NCI-H526 (cell line): Measurements from ENCODE around the gene CSNK1A1.
"Not testable (repeated sequence)": the region's sequence is repeated elsewhere in the genome, so short reads cannot be mapped to it uniquely, and the experiment has no call there.

ENCODE experiments used
- DNase-seq, 2 experiments: peaks; one replicate each; lab custom pipeline; 2025; lab: John Stamatoyannopoulos, UW

Gene CSNK1A1

DNA sequence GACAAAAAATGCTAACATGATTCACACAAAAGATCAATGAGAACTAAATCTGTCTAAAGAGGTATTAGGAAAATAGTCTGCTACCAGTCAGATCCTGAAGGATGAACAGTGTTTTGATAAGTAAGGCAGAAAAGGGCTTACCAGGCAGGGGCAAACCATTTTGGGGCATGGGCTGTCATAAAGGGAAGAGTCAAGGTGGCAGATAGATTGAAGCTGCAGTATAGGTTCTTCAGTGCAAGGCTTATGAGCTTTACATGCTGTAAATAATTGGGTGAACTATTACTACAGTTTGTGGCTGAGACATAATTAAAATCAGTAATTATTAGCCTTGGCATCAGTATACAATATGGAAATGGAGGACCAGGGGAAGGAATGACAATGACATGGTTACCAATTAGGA, 21.8 kb downstream of the CSNK1A1 start:
- DNase-seq = no peak

DNA sequence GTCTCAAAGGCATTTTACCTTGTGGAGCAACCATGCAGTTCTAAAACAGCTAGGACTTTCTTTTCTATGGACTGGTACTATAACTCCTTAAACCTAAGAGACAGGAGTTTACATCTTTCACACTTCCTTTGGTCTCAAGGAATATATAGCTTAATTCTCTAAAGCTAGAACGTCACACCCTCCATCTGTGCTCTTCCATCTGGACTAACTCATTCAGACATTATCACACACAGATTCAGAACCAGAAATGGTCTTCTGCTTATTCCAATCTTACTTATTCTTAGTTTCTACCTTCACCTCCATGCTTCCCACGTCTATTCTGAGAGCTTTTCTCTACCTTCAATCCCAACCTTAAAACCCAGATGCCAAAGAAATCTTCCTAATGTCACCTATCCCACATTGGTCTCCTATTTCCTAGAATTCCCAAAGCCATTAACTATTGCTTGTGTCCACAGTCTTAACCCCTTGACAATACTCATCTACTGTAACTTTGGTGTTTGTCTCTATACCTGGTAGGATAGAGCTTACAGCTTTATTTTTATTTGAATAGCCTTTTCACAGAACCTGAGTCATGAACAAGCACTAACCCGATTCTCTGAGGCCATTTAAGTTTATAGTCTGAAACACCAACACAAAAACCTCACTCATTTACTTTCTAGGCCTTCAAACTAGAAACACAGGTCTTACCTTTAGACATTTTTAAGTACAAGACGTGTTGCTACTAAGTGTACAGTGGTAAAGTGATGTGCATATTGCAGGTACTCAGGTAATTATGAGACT, 22.8 kb downstream of the CSNK1A1 start:
- no peak for DNase-seq

DNA sequence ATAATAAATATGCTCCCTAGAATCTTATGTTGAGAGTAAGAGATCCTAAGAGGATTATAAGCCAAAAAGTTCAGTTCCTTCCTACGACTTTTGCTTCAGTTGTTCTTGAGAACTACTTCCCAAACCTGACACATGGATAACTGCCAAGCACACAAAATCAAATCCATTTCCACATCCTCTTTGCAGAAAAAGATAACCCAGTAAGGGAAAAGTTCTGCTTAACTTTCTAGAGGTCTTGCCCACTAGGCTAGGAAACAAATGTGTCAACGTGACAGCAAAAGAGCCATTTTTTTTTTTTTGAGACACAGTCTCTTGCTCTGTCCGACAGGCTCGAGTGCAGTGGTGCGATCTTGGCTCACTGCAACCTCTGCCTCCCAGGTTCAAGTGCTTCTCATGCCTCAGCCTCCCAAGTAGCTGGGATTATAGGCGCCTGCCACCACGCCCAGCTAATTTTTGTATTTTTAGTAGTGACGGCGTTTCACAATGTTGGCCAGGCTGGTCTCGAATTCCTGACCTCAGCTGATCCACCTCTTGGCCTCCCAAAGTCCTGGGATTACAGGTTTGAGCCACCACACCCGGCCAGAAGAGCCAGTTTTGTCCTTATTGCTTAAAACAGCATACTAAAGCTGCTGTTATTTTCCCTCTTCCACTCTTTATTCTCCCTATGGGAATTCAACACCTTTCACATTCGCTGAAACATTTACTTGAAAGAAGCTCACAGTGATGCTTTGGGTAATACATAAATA, 24.2 kb downstream of the CSNK1A1 start:
- DNase-seq = no peak

DNA sequence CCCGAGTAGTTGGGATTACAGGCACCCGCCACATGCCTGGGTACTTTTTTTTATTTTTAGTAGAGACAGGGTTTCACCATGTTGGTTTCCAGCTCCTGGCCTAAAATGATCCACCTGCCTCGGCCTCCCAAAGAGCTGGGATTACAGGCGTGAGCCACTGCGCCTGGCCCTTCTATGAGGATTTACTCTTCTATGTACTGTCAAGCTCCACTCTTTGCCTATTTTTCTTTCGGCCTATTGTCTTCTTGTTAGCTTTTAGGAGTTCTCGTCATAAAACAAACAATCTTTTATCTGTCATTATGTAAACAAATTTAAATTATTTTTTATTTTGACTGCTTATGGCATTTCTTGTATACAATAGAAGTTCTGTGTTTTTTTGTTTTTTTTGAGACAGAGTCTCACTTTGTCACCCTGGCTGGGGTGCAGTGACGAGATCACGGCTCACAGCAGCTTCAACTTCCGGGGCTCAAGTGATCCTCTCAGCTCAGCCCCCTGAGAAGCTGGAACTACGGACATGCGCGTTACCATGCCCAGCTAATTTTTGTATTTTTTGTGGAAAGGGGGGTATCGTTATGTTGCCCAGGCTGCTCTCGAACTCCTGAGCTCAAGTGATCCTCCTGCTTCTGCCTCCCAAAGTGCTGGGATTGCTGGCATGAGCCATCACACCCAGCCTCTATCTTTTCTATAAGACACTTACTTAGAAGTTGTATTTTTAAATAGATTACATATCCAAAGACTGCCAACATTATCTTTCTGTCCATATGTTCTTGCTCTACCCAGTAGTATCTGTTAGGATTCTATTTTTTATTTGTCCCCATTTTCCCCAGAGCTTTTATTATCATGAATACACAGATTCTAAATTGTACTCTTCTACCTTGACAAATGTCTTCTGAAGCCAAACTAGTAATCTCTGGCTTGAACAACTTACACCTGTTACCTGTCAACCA, 29.2 kb downstream of the CSNK1A1 start:
- no peak for DNase-seq

DNA sequence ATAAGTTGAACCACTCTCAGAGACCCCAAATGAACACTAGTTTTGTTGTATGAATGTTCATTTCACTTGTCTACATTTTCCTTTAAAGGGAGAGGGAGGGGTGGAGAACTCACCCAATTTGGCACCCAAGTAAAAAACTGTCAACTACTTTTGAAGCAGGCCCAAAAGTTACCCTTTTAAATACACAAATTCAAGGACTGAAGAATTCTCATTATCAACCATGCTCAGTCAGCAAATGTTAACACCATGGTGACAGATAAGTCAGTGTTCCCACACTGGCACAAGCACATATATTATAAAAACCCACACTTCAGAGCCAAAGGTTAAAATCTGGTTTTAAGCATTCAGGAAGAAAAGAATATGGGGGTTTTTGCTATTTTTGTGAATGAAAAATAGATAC, 31.6 kb downstream of the CSNK1A1 start:
- DNase-seq = no peak

DNA sequence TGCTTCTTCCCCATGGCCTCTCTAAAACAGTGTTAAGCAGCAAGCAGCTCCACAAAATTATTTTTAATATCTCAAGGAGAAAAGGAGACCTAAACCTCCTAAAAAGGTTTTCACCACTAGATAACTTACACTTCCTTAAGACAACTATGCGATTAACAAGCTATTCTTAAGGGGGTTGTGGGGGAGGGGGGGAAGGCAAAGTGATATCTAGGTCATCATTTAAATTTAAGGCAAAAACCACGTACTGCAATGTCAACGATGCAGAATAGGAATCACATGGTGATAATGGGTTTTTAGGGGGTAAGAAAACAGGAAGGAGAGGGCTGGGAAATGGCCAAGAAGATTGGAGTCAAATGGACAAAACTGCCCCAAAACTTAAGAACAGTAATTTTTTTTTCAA, 32.6 kb downstream of the CSNK1A1 start:
- no peak for DNase-seq

DNA sequence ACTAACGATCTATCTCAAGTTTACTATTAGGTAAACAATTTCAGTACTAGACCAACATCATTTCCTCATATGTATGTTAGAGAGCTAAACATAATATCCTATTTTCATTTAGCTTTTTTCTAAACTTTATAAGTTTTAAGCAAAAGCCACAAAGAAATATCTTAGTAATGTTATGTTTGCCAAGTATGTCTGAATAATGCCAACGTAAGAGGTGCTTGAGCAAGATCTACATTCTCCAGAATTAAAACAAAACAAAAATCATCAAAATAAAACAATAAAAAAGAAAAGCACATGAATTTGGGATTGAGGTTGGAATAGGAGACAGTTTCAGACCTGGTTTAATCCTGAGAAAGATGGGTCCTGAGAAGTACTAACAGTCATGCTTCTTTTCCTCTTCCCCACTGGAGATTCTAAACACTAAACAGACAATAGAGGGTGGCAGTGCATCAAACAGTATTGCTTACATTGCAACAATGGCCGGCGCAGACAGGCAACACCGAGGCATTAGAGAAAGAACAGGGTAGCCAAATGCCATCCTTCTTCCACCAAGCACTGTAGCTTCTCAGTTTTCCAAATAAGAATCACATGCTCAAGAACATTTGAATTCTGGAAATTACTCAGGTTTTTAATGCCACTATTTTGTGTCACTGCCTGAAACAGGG, 33.6 kb downstream of the CSNK1A1 start:
- DNase-seq = no peak

DNA sequence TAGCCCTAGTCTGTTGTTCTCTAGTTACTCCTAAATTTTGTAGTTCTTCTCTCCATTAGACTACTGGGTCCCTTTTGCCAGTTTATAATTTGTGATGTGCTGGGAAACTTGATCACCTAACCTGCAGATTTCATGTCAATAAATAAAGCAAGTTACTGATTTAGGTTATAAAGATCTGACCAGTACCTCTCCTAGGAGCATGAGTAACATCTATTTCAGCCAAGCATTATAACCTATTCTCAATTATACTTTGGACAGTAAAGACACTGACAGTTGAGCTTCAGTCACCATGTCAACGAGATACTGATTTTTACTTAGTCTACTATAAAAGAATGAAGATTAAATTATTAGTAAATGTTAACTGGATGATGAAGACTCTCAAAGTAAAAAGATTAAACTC, 36.7 kb downstream of the CSNK1A1 start:
- DNase-seq = no peak

DNA sequence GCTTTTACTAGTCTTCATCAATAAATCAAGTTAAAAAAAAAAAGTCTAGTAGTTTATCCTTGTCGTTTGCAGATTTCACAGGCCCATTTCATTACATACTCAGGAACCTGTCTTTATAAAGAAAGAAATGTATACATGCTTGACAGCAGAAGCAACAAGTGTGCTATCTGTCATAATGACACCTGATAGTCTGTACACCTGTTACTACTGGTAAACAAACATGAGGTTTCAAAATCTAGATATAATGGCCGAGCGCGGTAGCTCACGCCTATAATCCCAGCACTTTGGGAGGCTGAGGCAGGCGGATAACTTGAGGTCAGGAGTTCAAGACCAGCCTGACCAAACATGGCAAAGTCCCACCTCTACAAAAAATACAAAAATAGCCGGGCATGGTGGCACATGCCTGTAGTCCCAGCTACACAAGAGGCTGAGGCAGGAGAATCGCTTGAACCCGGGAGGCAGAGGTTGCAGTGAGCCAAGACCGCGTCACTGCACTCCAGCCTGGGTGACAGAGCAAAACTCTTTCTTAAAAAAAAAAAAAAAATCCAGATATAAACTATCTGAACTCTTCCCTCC, 37.8 kb downstream of the CSNK1A1 start:
- not testable (repeated sequence) for DNase-seq

DNA sequence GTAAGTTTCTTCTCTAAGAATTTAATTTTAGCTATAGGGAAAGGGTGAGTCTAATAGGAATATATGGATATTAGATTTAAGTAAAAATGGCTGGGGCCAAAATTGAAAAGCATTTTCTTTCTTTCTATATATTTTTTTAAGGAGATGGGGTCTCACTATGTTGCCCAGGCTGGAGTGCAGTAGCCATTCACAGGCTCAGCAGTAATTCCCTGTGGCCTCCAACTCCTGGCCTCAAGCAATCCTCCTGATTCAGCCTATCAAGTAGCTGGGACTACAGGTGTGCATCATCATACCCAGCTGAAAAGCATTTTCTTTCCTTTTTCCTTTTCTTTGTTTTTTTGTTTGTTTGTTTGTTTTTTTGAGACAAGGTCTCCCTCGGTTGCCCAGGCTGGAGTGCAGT, 41.1 kb downstream of the CSNK1A1 start:
- no peak for DNase-seq

DNA sequence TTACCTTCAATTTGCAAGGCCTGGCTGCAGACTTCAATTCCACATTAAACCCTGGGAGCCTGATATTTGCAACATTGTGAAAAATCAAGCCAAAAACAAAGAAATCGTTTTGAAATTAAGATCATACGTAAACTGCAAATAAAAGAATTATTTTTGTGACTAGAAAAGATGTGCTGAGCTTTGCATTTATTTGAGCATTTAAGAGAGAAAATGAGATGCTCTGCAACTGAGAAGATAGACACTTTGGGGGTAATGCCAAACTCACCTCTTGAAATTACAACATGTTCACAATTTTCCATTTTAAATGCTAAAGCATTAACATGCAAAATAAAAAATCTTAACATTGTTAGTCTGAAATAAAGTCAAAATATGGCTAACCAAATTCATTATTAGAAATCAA, 46.6 kb downstream of the CSNK1A1 start:
- no peak for DNase-seq

DNA sequence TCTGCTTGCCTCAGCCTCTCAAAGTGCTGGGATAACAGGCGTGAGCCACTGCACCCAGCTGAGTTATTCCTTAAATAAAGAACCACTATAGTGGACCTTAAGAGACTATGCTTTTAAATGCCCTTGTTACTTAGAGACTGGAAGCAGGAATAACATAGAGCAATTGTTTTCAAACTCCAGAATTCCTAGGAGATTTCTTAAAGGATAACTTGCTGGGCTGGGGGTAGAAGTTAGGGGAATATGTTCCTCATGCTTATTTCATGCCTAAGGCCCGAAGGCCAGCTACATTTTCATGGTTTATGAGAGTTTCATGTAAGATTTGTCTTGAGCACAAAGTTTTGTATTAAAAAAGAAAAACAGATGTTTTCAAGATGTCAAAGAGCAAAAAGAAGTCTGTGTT, 48.2 kb downstream of the CSNK1A1 start:
- DNase-seq = no peak

DNA sequence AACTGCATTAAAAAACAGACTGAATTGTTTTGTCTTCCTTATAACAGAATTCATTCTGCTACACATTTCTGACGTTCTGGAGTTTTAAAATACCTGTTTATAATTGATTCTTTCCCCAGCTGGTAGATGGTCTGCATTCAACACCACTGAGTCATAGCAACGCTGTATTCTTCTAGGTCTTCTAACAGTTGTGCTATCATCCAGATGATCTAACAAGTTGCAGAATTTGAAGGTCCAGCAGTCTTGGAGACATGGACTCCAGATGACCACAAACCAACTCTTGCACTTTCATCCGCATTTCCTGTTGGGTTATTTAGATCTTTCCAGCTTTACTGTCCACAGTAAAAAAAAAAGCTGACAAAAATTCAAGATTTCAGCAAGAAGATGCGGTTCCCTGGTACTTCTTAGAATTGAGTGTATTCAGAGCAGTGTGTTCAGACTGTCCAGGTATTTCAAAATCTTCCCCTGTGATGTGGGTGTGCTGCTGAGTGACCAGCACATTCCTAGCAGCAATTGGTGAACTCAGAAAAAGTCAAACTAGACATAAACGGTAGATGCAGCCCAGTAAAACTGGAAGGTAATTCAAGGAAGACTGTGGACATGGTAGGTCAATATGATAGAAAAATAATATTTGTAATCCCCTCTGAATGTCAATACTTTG, 50.2 kb downstream of the CSNK1A1 start:
- no peak for DNase-seq

DNA sequence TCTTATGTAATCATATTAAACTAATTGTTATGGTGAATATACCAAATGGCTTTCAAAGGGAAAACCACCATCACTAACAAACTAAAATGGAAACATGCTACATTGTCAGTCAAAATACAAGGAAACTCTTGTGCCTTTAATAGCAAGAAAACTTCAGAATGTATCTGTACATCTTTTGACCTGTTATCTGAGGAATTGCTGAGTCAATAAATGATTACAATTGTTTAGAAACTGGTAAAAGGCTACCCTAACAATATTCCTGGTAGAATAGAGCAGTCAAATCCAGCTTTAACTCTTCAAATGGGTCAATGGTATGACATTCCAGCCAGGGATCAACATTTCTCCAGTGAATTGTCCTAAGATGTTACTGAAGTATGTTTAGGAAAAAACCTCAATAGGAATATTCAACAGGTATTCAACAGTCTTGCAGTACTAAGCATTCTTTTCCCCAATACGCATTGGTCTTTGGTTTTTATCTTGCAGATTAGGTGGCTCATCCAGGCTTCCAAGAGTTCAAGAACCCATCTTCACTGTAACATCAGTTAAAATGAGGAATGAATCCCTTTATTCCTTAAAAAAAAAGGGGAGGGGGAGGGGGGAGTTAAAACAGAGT, 52.4 kb downstream of the CSNK1A1 start:
- DNase-seq = no peak

DNA sequence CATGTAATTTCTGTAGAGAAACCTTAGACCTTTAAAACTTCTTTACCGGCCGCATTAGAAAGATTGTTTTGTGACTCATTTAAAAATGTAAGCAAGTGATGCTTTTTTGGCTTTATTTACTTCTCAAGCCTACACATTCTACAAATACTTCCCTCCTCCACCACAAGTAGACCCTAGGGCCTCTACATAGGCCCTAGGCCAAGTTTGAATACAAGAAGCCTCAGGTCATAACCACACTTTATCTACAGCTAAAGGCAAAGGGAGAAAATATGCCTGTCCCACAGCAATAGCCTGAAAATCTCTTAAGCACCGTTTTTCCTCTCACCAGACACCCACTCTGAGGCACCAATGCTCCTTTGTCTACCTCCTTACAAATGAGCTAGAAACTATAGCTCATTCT, 53.9 kb downstream of the CSNK1A1 start:
- no peak for DNase-seq

DNA sequence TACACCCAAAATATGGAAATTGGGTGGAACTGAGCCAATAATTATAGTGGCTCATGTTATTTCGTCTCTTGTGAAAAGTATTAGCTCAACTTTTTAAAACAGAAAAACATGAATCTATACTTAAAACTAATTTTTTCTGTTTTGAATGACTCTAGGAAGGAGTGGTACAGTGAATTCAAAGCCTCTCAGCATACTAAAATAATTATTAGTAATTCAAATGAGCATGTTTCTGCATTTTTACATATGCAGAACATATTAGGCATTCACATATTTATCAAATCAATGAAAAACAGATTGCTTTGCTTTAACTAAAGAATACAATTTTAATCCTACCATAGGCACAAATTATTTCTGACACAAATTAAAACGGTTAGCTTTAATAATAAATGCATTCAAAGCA, 54.3 kb downstream of the CSNK1A1 start:
- DNase-seq = no peak

DNA sequence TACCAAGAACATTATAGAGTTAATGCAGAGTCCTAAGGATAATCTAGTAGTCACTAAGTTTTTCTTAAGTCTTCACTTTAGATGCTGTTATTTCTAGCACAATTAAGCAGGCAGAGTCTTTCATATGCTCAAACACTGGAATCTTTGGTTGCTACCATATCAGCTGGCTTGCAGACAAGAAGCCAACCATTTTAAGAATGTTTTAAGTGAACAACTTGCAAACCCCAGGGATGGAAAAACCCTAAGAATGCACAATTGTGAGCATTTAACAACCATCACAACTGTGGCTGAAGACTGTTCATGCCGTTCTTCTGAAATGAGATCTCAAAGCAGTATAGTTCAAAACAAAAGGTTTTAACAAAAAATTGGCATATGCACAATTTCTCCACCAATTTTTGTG, 55.1 kb downstream of the CSNK1A1 start:
- DNase-seq = no peak

DNA sequence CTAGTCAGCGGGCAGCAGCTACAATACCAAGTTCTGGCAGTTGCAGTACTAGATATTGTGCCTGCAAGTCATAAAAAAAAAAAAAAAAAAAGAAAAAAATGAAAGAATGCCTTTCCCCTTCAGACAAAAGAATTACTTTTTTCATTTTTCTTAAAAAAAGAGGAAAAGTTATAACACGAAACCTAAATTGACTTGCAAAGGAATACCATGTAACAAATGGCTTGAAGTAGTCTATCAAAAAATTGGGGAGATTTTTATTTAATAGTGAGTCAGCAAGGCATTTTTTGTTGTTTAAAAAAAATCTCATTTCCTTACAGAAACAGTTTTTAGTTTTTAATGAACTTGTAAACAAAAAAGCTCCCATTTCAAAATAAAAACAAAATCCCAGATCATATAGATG, 55.6 kb downstream of the CSNK1A1 start:
- DNase-seq = no peak

DNA sequence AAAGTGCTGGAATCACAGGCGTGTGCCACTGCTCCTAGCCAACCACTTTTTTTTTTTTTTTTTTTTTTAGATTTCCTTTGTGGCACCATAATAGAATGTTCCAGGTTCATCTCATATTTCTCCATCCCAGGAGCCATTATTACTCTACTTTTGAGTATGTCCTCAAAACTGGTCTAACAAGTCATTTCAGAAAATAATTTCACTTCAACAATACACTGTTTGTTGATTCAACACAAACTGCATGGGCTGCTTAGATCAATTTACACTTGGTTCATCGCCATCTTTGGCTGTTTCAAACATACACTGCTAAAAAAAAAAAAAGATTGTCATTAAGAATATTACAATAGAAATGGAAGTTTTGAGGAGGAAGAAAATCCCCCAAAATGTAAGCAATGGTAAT, 57.9 kb downstream of the CSNK1A1 start:
- no peak for DNase-seq

DNA sequence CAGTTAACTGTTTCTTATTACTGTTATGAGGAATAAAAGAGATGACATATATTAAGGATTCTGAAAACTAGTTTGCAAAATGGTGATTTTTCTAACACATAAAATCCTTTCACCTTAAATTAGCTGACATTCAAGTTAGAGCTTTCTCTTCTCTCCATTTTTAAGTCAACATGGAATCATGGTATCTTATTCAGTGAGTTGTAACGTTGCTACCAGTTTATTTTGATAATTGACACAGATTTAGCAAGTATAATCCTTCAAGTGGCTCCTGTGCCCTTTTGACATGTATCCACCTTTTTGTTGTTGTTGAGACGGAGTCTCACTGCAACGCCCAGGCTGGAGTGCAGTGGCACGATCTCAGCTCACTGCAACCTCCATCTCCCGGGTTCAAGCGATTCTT, 58.5 kb downstream of the CSNK1A1 start:
- DNase-seq = no peak
